NCI-H1417 (cell line): ENCODE measurements around the gene TECTA.
"Not testable (repeated sequence)": the region's sequence is repeated elsewhere in the genome, so short reads cannot be mapped to it uniquely, and the experiment has no call there.

ENCODE experiments used
- DNase-seq, 3 experiments: peaks; one replicate each; lab custom pipeline; 2025; lab: John Stamatoyannopoulos, UW

The TECTA gene

GRCh38 chr11:121235057-121235456 is 134.0 kb downstream of the TECTA start:
- no peak for DNase-seq

GRCh38 chr11:121236115-121237001 is 135.3 kb downstream of the TECTA start:
- DNase-seq, result peak in 1 of 3 experiments; percentile 10

GRCh38 chr11:121237247-121237646 is 136.2 kb downstream of the TECTA start:
- not testable (repeated sequence) for DNase-seq

GRCh38 chr11:121237686-121238658 is 136.9 kb downstream of the TECTA start:
- no peak for DNase-seq

- no peak for DNase-seq
These were observed 137.9 kb downstream of the TECTA start for GRCh38 chr11:121238956-121239355.

- peak in 2 of 3 experiments; percentile 10 to 48 for DNase-seq
These were observed 139.0 kb downstream of the TECTA start for GRCh38 chr11:121240001-121240400.

GRCh38 chr11:121240650-121241303 is 139.7 kb downstream of the TECTA start:
- DNase-seq, result no peak
